ENCODE results near the gene GPR176. TPM values are rescaled to one million over a fixed set of nuclear protein-coding genes. Genes with fewer than 3 reads are reported as not detected.

GPR176 gene
- total RNA-seq, 1 experiment from 2014 or later = 32.4 TPM

GRCh38 chr15:39782441-39783138 is 137.5 kb downstream of the GPR176 start, which contains the start of gene FSIP1:
Gene FSIP1, minus strand, starts transcription at chr15:39782841. Its CDS starts 6,317 bp downstream, at chr15:39776524.
- peak; percentile 97 for DNase-seq (ENCODE audit: low read depth)

DNA sequence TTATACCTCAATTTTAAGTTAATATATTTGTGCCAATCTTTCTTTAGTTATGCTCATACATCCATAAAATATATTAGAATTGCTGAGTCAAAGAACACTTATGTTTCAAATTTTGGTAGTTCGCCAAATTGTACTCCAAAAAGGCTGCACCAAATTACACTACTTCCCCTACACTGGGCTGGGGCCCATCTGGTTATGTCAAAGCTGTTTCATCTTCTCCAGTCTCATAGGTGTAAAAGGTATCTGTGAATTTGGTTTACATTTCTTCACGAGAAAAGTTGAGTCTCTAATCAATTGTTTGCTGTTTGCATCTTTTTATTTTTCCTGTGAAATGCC is 138.1 kb downstream of the GPR176 start:
- no peak for DNase-seq (ENCODE audit: low read depth)

DNA sequence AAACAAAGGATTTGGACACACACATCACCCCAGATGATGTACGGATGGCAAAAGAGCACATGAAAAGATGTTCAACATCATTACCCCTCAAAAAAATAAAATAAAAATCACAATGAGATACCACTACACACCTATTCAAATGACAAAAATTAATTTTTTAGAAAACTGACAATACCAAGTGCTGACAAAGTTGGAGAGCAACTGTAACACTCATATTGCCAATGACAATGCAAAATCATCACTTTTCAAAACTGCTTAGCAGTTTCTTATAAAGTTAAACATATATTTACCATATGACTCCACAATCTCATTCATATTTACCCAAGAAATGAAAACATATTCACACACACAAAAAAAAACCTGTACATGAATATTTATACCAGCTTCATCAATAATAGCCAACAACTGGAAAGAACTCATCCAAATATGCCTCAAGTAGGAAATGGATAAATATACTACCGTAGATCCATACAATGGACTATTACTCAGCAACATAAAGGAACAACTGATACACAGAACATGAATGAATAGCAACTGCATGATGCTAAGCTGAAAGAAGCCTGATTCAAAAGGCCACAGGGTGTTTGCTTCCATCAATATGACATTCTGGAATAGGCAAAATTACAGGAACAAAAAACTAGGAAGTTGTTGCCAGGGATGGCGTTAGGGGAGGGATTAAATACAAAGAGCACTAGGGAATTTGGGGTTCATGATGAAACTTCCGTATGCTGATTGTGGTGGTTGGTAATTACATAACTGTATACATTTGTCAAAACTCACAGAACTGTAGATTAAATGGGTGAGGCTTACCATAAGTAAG is 138.7 kb downstream of the GPR176 start:
- no peak for DNase-seq (ENCODE audit: low read depth)

DNA sequence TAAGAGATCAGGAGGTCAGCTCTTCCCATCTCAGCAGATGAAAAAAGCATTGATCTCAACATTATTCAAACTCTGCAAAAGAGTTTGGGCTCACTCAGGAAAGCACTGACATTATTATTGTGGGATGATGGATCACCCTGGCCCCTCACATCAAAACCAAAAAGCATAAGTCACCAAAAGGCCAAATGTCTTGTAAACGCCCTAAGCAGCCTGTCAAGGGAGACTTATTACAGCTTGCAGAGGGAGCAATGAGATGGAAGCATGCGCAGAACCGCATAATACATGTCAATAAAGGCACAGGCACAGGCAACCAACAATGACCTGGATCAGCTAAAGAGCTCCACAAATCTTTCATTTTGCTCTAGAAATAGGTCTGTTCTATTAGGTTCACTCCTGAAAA is 142.0 kb downstream of the GPR176 start:
- no peak for DNase-seq (ENCODE audit: low read depth)

- DNase-seq (ENCODE audit: low read depth) = no peak
These were observed 142.6 kb downstream of the GPR176 start for GRCh38 chr15:39777496-39777895.

DNA sequence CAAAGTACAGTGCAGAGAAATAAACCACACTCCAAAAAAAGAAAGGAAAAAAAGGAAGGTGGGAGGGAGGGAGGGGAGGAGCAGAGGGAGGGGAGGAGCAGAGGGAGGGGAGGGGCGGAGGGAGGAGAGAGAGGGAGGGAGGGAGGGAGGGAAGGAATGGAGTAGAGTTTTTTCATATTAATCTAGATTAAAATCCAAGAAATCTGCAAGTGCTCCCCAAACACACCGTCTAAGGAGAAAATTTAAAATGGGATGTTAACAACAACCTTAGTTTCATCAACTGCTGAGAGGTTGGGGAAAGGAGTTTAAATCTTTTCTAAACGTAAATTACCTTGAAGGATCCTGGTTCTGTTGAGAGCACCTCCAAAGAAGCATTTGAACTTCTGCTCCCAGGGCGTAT is 144.0 kb downstream of the GPR176 start:
- no peak for DNase-seq (ENCODE audit: low read depth)

- DNase-seq (ENCODE audit: low read depth) = no peak
These were observed 145.3 kb downstream of the GPR176 start for GRCh38 chr15:39774688-39775267.

- peak; percentile 66 for DNase-seq (ENCODE audit: low read depth)
These were observed 149.0 kb downstream of the GPR176 start for GRCh38 chr15:39770748-39771689.

DNA sequence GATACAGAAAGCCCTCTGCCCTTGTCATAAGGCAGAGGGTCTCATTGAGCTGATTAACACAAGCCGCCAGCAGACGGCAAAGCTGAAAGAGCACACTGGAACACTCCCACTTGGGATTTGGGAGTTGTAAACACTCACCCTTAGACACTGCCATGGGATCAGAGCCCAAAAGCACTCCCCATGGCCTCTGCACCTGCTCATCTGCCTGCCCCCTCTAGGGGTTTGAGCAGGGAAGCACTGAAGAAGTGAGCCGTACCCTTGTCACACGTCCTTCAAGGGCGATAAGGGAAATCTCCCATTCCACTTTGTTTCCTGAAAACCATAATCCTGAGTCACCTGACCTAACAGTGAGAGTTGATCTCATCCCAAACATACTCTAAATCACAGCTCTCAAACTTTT is 152.1 kb downstream of the GPR176 start:
- no peak for DNase-seq (ENCODE audit: low read depth)

GRCh38 chr15:39761006-39761405 is 159.1 kb downstream of the GPR176 start:
- no peak for DNase-seq (ENCODE audit: low read depth)

DNA sequence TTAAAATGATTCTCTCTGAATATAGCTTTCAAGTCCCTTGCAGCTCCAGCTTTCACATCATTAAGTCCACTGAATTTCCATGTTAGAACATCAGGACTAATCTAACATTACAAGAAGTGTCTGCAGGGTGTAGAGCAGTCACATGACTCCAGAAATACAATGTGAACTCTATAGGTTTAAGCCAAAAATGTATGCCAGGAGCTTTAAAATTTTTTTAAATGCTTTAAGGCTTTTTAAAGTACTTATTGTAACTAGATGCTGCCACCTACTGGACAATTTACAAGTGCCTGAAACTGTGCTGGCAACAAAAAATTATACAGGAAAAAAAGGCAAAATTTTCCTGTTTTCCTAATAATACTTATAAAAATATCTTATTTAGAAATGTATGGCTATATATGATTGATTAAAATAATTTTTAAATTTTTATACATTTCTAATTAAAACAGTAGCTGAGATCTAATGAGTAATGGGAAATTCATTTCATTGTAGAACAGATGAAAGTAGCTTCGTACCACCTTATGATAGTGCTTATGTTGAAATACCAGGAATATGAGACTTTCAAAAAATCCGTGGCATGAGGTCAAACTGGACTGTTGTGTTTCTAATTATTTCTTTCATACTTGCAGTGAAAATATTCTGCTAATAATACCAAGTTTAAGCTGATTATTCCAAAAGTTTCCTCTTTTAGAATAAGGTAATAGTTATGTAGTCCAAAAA is 163.1 kb downstream of the GPR176 start:
- DNase-seq (ENCODE audit: low read depth) = peak; percentile 44

GRCh38 chr15:39752991-39753390 is 167.1 kb downstream of the GPR176 start:
- no peak for DNase-seq (ENCODE audit: low read depth)

- no peak for DNase-seq (ENCODE audit: low read depth)
These were observed 167.8 kb downstream of the GPR176 start for GRCh38 chr15:39752246-39752645.

Other genes with a start within 250 kb of the GPR176 start
- 0.97 and 2.2 TPM in 2 replicates for gene FSIP1, start 137.4 kb downstream of the GPR176 start, total RNA-seq (2014; rRNA removed; shearing (Covaris generic))
- gene EIF2AK4, start 13.8 kb upstream of the GPR176 start, total RNA-seq (2014; rRNA removed; shearing (Covaris generic)) = 23.5 and 30.3 TPM in 2 replicates
- gene SRP14, start 118.9 kb upstream of the GPR176 start, total RNA-seq (2014; rRNA removed; shearing (Covaris generic)) = 242 and 260 TPM in 2 replicates
- 2.2 and 3.7 TPM in 2 replicates for gene BMF, start 188.6 kb upstream of the GPR176 start, total RNA-seq (2014; rRNA removed; shearing (Covaris generic))
- 90.3 and 108 TPM in 2 replicates for gene BUB1B, start 240.8 kb upstream of the GPR176 start, total RNA-seq (2014; rRNA removed; shearing (Covaris generic))